Middle frontal gyrus (tissue), 1 donor: ENCODE data around the gene JAK3.

ENCODE experiments used
- DNase-seq: peaks from one replicate; pipeline ENCODE4 v3.0.0-alpha.2; 2015; ENCODE audit warnings: low spot score; ENCODE audit errors: extremely low spot score

Gene JAK3

GRCh38 chr19:17866312-17866963 lies 18.7 kb upstream of the JAK3 start:
- no peak for DNase-seq

DNA sequence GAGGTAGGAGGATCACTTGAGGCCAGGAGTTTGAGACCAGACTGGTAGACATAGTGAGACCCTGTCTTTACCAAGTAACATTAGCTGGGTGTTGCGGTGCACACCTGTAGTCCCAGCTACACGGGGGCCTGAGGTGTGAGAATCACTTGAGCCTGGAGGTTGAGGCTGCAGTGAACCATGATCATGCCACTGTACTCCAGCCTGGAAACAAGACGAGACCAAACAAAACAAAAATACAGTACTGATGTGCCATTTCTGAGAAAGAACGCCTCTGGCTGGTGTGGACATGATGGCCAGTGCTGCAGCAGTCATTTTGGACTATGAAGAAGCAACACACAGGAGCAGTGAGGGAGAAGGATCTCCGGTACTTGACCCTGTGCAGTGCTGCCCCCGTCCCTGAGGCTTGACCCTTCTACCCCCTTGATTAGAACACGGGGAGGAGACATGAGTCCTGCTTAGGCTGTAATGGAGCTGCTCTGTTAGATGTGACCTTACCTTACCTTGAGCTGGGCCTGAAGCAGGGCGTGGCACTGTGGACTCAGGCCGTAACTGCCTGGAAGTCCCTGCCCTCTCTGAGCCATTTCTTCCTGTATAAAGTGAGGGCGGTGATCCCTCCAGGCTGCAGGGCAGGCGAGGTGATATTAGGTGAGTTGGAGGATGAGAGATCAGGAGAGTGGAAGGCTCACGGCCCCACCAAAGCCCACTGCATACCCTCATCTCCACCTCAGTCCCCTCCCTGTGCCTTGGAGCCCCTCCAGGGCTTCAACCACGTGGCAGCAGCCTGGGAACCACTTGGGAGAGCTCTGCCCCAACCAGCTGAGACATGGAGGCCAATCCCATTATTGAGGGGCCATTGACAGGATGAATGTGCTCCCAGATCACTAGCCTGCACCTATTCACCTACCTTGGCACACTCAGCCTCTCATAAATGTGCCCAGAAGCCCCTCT lies 17.9 kb upstream of the JAK3 start:
- no peak for DNase-seq

GRCh38 chr19:17863520-17864182 lies 15.9 kb upstream of the JAK3 start:
- DNase-seq: no peak

DNA sequence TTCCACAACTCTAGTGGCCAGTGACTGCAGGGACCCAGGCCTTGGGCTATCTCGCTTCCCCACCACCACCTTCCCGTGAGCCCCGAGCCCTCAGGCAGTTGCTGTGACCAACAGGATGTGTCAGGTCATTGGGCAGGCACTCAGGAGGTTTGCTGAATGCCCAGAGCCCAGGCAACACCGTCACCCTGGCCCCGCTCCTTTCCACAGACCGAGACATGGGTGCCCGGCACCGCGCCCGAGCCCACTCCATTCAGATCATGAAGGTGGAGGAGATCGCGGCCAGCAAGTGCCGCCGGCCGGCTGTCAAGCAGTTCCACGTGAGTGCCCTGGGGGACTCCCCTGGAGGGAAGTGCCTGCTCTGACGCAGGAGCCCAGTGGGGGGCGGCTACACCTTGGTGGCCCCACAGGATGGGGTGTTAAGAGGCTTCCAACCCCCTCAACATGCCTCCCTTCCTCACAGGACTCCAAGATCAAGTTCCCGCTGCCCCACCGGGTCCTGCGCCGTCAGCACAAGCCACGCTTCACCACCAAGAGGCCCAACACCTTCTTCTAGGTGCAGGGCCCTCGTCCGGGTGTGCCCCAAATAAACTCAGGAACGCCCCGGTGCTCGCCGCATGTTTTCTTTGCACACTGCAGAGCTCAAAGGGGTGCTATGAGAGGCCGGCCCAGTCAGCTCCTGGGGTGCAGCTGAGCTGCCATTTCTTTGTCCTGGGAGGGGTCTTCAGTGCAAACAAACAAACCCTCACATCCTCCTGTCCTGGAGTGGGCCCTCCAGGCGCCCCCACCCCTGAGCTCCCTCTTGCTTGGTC lies 15.1 kb upstream of the JAK3 start:
- no peak for DNase-seq

DNA sequence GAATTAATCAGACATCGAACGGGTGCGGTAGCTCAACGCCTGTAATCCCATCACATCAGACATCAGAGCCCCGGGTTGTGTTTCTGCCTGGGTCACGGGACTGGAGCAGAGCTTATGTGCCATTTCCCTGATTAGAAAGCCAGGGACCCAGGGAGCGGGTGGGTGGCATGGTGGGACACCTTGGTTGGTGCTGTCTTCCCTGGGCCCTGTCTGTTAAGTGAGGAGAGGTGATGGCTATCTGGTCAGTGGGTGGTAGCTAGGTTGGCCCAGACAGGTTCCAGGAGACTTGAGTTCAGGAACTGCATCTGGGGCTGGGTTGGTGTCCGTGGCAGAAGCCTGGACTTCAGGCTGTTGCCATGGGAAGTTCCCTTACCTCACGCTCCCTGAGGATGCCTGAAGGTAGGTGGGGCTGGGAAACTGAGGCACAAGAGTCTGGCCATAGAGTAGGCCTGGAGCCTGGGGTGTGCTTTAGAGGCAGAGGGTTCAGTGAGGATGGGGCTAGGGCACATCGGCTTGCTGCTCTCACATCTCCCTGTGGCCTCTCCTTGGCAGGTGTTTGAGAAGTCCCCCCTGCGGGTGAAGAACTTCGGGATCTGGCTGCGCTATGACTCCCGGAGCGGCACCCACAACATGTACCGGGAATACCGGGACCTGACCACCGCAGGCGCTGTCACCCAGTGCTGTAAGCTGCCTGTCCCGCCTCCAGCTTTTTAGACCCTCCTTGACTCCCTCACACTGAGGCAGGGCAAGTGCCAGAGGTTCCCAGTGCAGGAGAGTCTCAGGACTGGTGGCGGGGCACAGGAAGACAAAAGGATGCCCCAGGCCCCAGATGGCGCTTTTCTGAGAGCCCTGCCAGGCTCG lies 14.0 kb upstream of the JAK3 start:
- DNase-seq: no peak

DNA sequence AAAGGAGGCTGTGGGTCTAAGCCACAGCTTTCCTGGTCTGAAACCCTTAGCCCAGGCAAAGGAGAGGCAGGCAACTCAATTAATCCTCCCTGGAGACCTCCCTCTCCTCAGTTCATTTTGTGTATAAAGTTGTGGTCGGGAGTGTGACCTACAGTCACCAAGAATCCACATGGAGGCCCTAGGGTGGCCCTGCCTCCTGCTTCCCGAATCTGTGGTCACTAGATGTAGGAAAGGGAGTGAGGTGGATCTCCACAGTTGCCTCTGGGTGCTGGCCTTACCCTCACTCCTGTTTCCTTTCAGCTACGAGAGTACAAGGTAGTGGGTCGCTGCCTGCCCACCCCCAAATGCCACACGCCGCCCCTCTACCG lies 13.2 kb upstream of the JAK3 start:
- no peak for DNase-seq

DNA sequence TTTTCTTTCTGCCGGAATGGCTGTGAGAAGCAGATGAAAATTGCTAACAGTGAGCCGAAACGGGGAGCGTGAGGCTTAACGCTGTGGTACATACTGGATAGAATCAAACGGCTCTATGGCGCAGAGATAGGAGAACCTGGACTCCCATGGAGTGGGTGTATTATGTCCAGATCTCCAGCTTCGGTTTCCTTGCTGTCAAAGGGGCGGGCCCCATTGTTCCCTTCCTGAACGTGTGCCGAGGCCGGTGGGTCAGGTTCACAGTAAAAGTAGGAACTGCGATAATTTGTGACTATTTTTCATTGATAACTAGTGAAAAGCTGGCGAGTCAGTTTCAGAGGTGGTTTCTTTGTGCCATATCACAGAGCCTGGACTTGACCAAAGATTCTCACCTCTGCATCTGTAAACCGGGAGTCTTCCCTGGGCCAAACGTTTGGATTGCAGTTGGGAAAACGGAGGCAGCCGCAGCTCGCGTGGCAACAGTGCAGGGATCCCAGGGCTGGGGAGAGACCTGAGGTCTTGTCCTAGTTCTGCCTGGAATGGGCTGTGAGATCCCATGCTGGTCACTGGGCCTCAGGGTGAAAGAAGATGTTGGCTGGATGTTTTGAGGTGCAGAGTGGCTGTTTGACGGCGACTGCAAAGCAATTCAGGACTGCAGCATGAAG lies 12.7 kb upstream of the JAK3 start:
- DNase-seq: no peak

DNA sequence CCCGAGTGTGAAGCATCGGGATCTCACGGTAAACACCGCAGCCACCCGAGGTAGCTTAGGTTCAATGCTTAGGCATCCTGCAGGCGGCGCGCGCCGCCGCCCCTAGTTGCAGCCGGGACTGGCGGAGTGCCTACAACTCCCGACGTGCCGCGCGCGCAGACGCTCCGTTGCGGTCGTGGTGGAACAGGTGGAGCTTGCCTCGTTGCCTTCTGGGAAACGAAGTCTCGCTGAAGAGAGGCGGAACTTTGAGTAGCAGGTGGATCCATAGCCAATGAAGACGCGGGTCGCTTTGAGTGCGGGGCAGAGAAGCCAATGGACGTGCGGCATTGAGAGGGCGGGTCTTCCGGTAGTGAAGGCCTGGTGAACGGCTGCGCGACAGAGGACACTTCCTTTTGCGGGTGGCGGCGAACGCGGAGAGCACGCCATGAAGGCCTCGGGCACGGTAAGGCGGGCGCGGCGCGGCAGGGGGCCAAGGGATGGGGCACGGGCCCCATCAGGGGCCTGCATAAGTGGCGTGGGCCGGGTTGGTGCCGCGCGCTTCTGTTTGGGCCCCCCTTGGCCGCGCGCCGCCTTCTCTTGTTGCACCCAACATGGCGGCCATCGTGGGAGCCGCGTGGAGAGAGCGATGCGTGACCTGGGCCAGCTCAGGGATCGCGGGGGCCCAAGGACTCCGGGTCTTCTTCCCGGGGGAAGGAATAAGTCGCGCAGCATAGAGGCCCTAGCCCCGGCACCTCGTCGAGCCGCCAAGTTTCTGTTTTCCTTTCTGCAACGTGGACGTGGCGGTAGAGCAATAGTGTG lies 11.9 kb upstream of the JAK3 start, which contains the start of gene RPL18A:
Gene RPL18A, plus strand, starts transcription at position 378 of the 798 bp plus-strand sequence. Its CDS starts 47 bp downstream, at position 425.
- peak; percentile 98 for DNase-seq

- DNase-seq: peak; percentile 68
Observed at GRCh38 chr19:17855280-17856152, 7.7 kb upstream of the JAK3 start.

- no peak for DNase-seq
Observed at GRCh38 chr19:17854061-17854460, 6.3 kb upstream of the JAK3 start.

GRCh38 chr19:17848595-17849292 lies 962 bp upstream of the JAK3 start:
- DNase-seq: no peak

DNA sequence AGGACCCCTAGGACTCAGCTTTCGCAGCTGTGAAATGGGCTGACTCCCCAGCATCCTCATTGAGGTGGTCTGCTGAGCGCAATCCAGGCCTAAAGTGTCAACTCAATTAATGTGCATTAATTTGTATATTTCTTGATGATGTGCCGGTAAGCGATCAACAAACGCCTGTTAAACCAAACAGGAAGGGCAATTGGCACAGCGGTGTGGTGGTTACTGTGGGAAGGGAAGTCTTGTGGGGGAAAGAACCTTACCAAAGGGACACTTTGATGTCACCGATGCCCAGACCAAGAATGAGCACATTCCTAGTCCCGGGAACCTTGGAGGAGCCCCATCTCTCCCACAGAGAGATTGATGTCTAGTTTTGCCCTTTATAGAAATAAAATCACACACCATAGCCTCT lies 1.6 kb downstream of the JAK3 start:
- no peak for DNase-seq

DNA sequence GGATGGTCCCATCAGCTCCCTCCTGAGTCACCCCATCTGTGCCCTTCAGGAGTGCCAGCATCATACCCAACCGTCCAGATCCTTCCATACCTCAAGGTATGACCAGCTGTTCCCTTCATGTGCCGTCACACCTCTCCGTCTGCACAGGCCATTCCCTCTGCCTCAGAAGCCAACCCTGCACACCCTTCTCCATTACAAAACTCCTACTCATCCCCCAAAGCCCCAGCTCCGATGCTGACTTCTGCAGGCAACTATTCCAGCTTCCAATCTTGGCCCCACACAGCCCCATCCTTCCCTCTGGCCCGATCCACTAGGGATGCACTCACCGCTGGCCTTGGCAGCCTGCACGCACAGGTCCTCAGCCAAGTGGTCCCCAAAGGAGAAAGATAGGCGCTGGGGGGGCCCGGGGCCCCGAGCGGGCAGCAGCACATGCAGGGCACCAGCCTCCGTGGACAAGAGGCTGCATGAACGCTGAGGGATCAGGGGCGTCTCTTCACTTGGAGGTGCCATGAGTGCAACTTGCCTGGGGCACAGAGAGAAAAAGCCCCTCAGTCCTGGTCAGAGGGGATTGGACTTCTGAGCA lies 3.8 kb downstream of the JAK3 start:
- DNase-seq: no peak

- DNase-seq: no peak
Observed at GRCh38 chr19:17843292-17843827, 4.4 kb downstream of the JAK3 start.

DNA sequence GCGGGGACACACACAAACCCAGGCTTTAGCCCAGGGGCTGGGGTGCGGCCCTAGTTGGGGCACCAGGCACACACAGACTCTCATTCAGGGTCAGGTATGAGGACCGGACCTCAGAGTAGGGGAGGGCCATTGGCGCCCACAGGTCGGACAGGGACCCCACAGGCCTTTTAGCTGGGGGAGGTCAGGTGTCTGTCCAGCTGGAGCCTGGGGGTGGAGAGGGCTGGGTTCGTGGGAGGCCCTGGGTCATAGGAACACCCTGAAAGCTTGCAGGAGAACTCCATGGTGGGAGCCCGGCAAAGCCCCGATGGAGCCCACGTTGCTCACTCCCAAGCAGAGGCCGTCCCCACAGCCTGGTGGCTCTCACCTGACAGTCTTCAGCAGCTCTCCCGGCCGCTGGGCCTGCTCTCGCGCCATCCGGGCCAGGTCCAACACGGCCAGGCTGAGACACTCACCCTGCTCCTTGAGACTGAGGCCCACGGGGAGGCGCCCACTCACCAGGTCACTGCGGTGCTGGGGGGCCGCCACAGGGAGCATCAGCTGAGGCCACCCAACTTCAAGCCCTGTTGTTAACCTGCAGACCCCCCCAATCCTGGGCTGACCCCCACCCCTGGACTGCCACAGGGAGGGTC lies 5.0 kb downstream of the JAK3 start:
- no peak for DNase-seq
